DMS114 treated with DMSO at 0.1 percent for 48 hours (cell line): Measurements from ENCODE around the gene C1orf21.

Experiments used
- DNase-seq: peaks from one replicate; lab custom pipeline; 2025; ENCODE audit not compliant: unreplicated experiment; lab: John Stamatoyannopoulos, UW

Gene C1orf21

DNA sequence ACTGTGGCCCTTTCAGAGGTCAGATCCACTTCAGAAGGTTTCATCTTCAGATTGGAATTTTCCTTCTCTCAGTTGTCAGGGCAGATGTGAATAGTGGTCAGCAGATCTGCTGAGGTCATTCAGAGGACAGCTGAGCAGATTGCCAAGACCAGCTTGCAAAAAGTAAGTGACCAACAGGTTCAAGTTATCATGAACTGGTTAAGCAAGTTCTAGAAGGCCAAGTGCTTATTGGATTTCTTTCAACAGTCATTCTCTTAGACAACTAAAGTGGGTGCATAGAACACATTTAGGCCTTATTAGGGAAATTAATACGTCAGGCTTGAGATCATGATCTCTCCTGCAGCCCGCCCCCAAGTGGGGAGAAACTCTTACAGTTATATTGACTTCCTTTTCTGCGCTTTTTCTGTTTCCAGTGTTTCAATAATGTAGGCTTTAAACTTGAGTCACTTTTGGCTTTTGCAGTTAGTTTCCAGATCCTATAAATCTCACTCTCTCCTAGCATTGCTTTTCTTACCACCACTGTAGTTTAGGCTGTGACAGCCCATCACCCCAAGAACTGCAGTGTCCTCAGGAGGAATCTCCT is 96.4 kb downstream of the C1orf21 start:
- DNase-seq: no peak

DNA sequence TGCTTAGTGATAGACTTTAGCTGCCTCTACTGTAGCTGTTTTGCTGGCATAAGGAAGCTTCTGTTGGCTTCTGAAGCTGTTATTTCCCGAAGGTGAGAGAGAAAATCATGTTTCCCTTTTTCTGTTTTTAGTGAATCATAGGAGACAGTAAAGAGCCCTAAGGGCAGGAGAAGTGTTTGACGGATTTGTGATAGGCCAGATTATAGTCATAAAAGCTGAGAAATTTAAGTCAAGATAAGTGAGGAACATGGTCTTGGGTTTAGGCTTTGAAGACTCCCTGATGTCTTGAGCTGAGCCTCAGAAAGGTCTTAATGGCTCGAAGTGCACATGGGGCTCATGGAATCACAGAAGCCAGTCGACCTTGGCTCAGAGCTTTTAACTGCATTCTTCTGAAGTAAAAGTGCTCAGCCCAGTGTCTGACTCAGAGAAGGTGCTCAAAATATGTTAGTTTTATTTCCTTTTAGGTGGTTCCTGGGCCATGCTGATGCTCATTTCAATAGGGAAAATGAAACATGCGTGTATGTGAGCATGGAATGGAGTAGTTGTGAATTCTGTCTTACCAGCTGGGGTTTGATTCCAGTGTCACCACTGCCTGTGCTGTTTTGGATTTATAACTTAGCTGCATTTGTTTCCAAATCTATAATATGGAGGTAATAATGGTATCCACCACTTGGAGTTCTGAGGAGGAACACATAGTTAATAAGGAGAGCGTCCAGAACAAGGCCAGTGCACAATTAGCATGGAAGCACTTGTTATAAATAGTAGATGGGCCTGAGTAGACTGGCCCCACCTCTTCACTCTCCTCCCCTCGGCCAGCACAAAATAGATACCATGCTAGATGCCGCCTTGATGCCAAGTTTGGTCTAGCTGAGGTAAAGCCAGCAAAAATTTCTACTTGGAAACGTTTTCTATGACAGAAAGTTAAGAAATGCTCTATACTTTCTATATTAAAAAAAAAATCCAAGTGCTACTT is 99.2 kb downstream of the C1orf21 start:
- DNase-seq: no peak

- no peak for DNase-seq
These were observed 100.1 kb downstream of the C1orf21 start for GRCh38 chr1:184486761-184487445.

DNA sequence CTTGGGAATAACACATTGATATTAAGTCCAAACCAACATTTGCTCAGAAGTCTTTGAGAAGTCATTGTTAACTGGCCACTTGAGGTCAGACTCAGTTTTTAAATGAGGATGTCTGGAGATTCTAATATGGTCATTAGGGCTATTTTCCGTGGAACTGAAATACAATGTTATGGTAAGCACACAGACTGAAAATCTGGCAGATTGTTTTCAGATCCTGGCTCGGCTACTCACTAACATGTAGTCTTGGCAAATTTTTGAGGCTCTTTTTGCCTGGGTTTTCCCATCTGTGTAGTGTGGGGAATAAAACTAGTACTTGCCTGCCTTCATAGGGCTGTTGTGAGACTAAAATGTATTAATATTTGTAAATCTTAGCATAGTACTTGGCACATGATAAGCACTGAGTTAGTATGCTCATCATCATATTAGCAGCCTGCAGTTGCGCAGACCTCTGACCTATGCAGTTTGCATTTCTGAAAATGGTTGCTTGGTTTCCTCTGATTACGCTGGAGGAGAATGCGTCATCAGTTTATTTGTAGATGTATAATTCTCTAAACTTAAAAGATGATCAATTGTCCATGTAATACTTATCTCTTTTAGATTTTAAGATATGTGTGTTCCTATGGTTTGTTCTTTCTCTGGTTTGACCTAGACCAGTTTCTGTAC is 100.8 kb downstream of the C1orf21 start:
- no peak for DNase-seq

- DNase-seq: no peak
These were observed 103.1 kb downstream of the C1orf21 start for GRCh38 chr1:184489908-184490307.

GRCh38 chr1:184492536-184492935 is 105.7 kb downstream of the C1orf21 start:
- DNase-seq: no peak

GRCh38 chr1:184493987-184494388 is 107.2 kb downstream of the C1orf21 start:
- DNase-seq: no peak

DNA sequence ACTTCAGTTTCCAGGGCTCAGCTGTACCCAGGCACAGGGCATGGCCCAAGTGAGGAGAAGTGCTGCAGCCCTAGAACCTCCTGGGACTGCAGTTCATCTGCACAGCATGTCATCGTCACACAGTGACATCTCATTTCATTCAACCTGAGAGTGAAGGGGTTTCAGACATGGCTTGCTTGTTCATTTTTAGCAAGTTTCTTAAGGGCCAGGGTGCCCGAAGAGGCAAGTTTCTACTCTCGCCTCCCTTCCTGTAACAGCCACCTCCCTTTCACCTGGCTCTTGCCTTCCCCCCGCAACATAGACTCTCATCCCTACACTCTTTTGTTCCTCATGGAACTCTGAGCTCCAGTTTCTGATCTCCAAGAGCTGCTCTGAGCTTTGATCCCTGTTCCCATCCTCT is 108.1 kb downstream of the C1orf21 start:
- DNase-seq: no peak

DNA sequence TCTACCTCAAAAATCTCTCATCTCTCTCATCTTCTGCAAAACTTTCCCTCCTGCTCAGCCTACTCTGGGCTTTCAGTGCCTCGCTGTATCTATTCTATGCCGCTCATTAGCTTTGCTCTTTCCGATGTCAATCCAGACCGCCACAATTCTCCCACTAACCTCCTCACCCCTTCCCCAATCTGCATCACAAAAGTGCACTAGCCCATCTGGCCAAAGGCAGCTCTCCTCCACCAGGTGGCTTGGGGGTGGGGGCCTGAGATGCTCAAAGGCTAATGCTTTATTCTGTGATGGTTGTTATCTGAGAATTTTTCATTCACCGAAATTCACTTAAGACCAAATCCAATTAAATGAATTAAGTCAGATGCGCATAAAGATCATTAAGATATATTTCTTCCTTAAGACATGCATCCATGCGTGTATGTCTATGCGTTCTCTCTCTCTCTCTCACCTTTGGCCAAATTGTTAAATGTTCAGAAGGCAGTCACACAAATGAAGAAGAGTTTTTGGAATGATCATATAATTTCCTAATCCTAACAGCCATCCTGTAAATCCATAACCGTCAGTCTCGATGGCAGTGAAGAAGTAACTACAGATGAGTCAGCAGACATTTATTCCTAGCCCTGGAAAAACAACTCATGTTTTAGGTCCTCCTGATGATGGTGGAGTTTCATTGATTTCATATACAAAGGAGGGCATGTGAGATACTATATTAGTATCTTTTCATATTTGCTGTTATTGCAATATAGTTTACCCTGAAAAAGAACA is 111.3 kb downstream of the C1orf21 start:
- DNase-seq: no peak

GRCh38 chr1:184499616-184500015 is 112.8 kb downstream of the C1orf21 start:
- DNase-seq: no peak

GRCh38 chr1:184502161-184502560 is 115.3 kb downstream of the C1orf21 start:
- DNase-seq: no peak

DNA sequence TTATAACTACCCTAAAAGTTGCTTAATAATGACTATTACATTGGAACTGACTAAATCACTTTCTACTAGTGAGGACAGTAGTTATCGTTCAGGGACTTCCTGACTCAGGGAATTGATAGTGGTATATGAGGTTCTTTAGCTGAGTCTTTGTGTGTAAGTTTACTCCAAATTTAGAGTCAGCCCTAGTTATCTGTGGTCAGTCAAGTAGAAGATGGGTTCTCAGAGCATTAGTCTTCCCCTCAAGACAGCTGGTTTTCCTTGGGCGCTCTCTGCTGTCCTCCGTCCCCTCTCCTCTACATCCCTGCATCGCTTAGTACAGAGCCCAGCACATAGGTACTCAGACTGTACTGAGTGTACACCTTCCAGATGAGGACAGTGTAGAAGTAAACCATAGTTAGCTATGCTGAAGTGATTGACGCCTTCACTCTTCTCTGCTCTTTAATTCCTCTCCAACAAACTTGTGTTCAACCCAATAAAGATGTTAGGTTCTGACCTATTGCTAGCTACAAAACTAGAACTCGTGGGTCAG is 116.5 kb downstream of the C1orf21 start:
- DNase-seq: no peak

- no peak for DNase-seq
These were observed 117.5 kb downstream of the C1orf21 start for GRCh38 chr1:184504040-184504954.

GRCh38 chr1:184504955-184505338 is 118.1 kb downstream of the C1orf21 start:
- DNase-seq: no peak

DNA sequence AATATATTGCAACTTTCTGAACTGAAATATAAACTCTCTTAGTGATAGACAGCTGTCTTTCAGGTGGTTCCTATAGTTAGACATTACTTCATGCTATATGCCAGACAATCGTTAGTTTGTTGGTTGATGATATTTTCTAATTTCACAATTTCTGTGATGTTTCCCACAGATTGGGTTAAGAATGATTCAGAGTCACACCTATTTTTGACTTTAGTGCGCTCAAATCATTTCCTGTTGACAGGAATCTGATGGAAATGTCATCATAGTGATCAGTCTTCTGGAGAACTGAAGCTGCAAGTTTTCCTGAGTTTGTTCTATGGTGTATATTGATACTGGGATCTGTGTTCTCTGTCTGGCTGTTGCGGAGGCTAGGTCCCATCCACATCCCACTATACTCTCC is 119.7 kb downstream of the C1orf21 start:
- DNase-seq: no peak

DNA sequence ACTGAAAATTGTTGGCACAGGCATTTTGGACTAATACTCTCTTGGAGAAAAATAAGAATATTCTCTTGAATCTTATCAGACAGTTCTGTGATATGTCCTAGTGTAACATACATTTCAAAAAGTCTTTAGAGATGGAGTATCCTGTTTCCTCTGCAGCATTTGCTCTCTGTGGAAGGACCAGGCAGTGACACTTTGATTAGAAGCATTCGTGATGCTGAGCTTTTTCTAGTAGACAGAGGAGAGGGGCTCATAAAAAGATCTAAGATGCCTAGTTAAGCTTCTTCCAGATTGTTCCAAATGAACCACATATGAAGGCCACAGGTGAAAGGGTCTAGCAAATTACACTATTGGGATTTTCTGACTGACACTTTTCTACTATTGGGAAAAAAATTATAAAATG is 120.3 kb downstream of the C1orf21 start:
- DNase-seq: no peak

DNA sequence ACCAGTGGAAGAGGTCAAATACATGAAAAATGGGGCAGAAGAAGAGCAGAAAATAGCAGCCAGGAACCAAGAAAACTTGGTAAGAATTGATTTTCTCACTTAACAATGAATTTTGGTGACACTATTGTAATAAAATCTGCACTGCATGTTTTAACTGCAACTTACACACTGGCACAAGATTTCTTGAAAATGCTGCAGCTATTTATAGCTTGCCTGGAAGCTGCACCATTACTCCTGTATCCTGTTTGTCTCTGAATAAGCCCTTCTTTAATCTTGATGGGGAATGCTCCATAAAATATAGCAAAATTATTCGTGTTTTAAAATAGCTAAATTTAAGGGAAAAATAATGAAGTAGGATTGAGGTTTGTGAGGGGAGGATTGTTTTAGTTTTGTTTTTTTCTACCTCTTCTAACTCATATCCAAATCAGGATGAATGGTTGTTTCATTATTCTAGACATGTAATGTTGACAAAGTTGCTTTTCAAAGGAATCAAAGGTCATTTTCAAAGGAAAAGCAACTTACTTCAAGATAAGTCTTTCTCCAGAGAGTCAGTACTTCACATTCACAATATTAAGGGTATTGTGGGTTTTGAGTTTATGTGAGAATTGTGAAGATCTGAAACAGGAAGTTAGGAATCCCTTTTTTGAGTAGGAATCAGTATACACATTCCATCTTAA is 120.9 kb downstream of the C1orf21 start:
- no peak for DNase-seq

GRCh38 chr1:184509105-184509504 is 122.3 kb downstream of the C1orf21 start:
- DNase-seq: no peak

DNA sequence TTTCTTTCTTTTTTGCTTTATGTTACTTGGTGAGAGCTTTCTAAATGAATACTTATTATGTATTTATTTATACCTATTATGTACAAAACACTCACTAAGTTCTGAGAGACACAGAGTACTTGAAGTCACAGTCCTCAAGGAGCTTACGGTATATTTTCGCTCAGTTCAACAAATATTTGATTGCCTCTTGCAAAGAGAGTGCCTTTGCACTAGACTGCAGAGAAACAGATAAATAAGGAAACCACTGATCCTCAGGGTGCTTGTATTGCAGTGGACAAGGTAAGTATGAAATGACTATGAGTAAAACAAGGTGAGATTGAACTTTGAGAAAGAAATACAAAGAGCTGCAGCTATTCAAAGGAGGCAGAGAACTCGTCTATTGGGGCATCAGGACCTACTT is 123.3 kb downstream of the C1orf21 start:
- no peak for DNase-seq
